Umbilical cord (tissue), 2 donors: ENCODE data around the gene GPATCH4. TPM values are rescaled to one million over a fixed set of nuclear protein-coding genes. Genes with fewer than 3 reads are reported as not detected.
"Not testable (repeated sequence)": the region's sequence is repeated elsewhere in the genome, so short reads cannot be mapped to it uniquely, and the experiment has no call there.

Experiments
- DNase-seq: peaks from one replicate; pipeline ENCODE4 v3.0.0-alpha.2; 2015; ENCODE audit warnings: low spot score
- total RNA-seq: library from RNA; depleted of rRNA; stranded (reverse); fragments of >200 nt; gene quantifications from one replicate; pipeline ENCODE4 v1.2.3, GENCODE V29; 2014; ENCODE audit warnings: low replicate concordance; ENCODE audit not compliant: insufficient read depth

The GPATCH4 gene
- total RNA-seq, 1 donor from 2014 or later, result 21.7 TPM

GRCh38 chr1:156627313-156627880 is 26.1 kb upstream of the GPATCH4 start:
- no peak for DNase-seq

- no peak for DNase-seq
Observed at GRCh38 chr1:156626079-156626438, 24.8 kb upstream of the GPATCH4 start.

GRCh38 chr1:156625436-156626078 is 24.3 kb upstream of the GPATCH4 start:
- peak; percentile 22 for DNase-seq

GRCh38 chr1:156624814-156625435 is 23.6 kb upstream of the GPATCH4 start:
- no peak for DNase-seq

- peak; percentile 38 for DNase-seq
Observed at GRCh38 chr1:156623946-156624813, 22.9 kb upstream of the GPATCH4 start.

- no peak for DNase-seq
Observed at GRCh38 chr1:156622581-156623297, 21.5 kb upstream of the GPATCH4 start.

- no peak for DNase-seq
Observed at GRCh38 chr1:156619582-156619955, 18.3 kb upstream of the GPATCH4 start.

- no peak for DNase-seq
Observed at GRCh38 chr1:156618853-156619581, 17.7 kb upstream of the GPATCH4 start, which contains the start of gene HAPLN2. Gene HAPLN2, plus strand, starts transcription at chr1:156619415. Its CDS starts 4,076 bp downstream, at chr1:156623491.

- DNase-seq, result peak; percentile 63
Observed at GRCh38 chr1:156616463-156616862, 15.2 kb upstream of the GPATCH4 start.

- DNase-seq, result no peak
Observed at GRCh38 chr1:156615946-156616345, 14.7 kb upstream of the GPATCH4 start.

- DNase-seq, result no peak
Observed at GRCh38 chr1:156612666-156613065, 11.4 kb upstream of the GPATCH4 start.

- not testable (repeated sequence) for DNase-seq
Observed at GRCh38 chr1:156610072-156610471, 8.8 kb upstream of the GPATCH4 start.

GRCh38 chr1:156608981-156609380 is 7.7 kb upstream of the GPATCH4 start:
- no peak for DNase-seq

GRCh38 chr1:156608036-156608674 is 6.9 kb upstream of the GPATCH4 start:
- peak; percentile 76 for DNase-seq

- DNase-seq, result not testable (repeated sequence)
Observed at GRCh38 chr1:156607344-156607743, 6.1 kb upstream of the GPATCH4 start.

GRCh38 chr1:156602557-156602993 is 1.3 kb upstream of the GPATCH4 start:
- no peak for DNase-seq

GRCh38 chr1:156601892-156602291 is 613 bp upstream of the GPATCH4 start:
- no peak for DNase-seq

GRCh38 chr1:156600733-156601121 is 552 bp downstream of the GPATCH4 start:
- no peak for DNase-seq

- no peak for DNase-seq
Observed at GRCh38 chr1:156599811-156600210, 1.5 kb downstream of the GPATCH4 start.

GRCh38 chr1:156598731-156599432 is 2.4 kb downstream of the GPATCH4 start:
- no peak for DNase-seq
